Measurements from ENCODE around the gene LHX3. TPM values are rescaled to one million over a fixed set of nuclear protein-coding genes. Genes with fewer than 3 reads are reported as not detected.

Gene LHX3
- total and polyA plus RNA-seq, 4 donors: not detected

GRCh38 chr9:136181784-136182419 lies 23.0 kb downstream of the LHX3 start:
- no peak for ATAC-seq (ENCODE audit: insufficient read depth, low FRiP score)
- no peak overlapping the region for H3K9ac ChIP-seq (ENCODE audit: insufficient read depth in 1 of 2, low read length in 2 of 2)
- peaks cover 0 to 4% (median 0%) of the 10 kb centered on the region in 4 donors for H3K9me3 ChIP-seq (ENCODE audit: control insufficient read depth in 4 of 4, insufficient read depth in 3 of 4, low read length in 3 of 4)
- no peak overlapping the region for H3K27ac ChIP-seq (ENCODE audit: low read depth in 1 of 2, low read length in 1 of 2)
- peaks cover 0 to 11% (median 5%) of the 10 kb centered on the region in 3 donors for H3K27me3 ChIP-seq (ENCODE audit: control insufficient read depth in 3 of 3, insufficient read depth in 3 of 3, low read length in 2 of 3)
- TF ChIP-seq CTCF (IDR thresholded peaks at IDR 0.05; ENCODE audit: control extremely low read depth, extremely low read depth): no peak
- H3K4me3 ChIP-seq: no peak overlapping the region
- DNase-seq: no peak
- 63 to 74% methylated on average over 8 of the region's 8 CpGs for WGBS, 2 donors
- H3K4me1 ChIP-seq (ENCODE audit: control insufficient read depth in 5 of 5, insufficient read depth in 5 of 5, low read length in 5 of 5): no peaks in the 10 kb centered on the region
- H3K36me3 ChIP-seq (ENCODE audit: control insufficient read depth in 4 of 4, insufficient read depth in 4 of 4, low read length in 4 of 4): no peaks in the 10 kb centered on the region

GRCh38 chr9:136180586-136180985 lies 24.3 kb downstream of the LHX3 start:
- H3K36me3 ChIP-seq (ENCODE audit: control insufficient read depth in 4 of 4, insufficient read depth in 4 of 4, low read length in 4 of 4): no peaks in the 10 kb centered on the region
- H3K9me3 ChIP-seq (ENCODE audit: control insufficient read depth in 4 of 4, insufficient read depth in 3 of 4, low read length in 3 of 4): peaks cover 0 to 4% (median 0%) of the 10 kb centered on the region in 4 donors
- DNase-seq (no peak), ATAC-seq (ENCODE audit: insufficient read depth, low FRiP score) (no peak)
- H3K27ac ChIP-seq (ENCODE audit: low read depth in 1 of 2, low read length in 1 of 2): no peak overlapping the region
- H3K9ac ChIP-seq (ENCODE audit: insufficient read depth in 1 of 2, low read length in 2 of 2): no peak overlapping the region
- peaks cover 0 to 5% (median 0%) of the 10 kb centered on the region in 5 donors for H3K4me1 ChIP-seq (ENCODE audit: control insufficient read depth in 5 of 5, insufficient read depth in 5 of 5, low read length in 5 of 5)
- TF ChIP-seq CTCF (IDR thresholded peaks at IDR 0.05; ENCODE audit: control extremely low read depth, extremely low read depth): no peak
- H3K4me3 ChIP-seq: no peak overlapping the region
- H3K27me3 ChIP-seq (ENCODE audit: control insufficient read depth in 3 of 3, insufficient read depth in 3 of 3, low read length in 2 of 3): peaks cover 0 to 11% (median 5%) of the 10 kb centered on the region in 3 donors
- WGBS, 2 donors: 77 to 78% methylated on average over 11 of the region's 11 CpGs

- peaks cover 0 to 4% (median 0%) of the 10 kb centered on the region in 4 donors for H3K9me3 ChIP-seq (ENCODE audit: control insufficient read depth in 4 of 4, insufficient read depth in 3 of 4, low read length in 3 of 4)
- ATAC-seq (ENCODE audit: insufficient read depth, low FRiP score) (no peak), DNase-seq (no peak)
- no peak overlapping the region for H3K27ac ChIP-seq (ENCODE audit: low read depth in 1 of 2, low read length in 1 of 2)
- H3K9ac ChIP-seq (ENCODE audit: insufficient read depth in 1 of 2, low read length in 2 of 2): no peak overlapping the region
- peaks cover 0 to 6% (median 2%) of the 10 kb centered on the region in 3 donors for H3K27me3 ChIP-seq (ENCODE audit: control insufficient read depth in 3 of 3, insufficient read depth in 3 of 3, low read length in 2 of 3)
- no peaks in the 10 kb centered on the region for H3K36me3 ChIP-seq (ENCODE audit: control insufficient read depth in 4 of 4, insufficient read depth in 4 of 4, low read length in 4 of 4)
- no peak for TF ChIP-seq CTCF (IDR thresholded peaks at IDR 0.05; ENCODE audit: control extremely low read depth, extremely low read depth)
- no peak overlapping the region for H3K4me3 ChIP-seq
- H3K4me1 ChIP-seq (ENCODE audit: control insufficient read depth in 5 of 5, insufficient read depth in 5 of 5, low read length in 5 of 5): peaks cover 0 to 11% (median 0%) of the 10 kb centered on the region in 5 donors
- 93 to 96% methylated on average over 13 of the region's 13 CpGs for WGBS, 2 donors
These were observed 25.2 kb downstream of the LHX3 start for GRCh38 chr9:136179761-136180160.
